Endodermal cell (in vitro differentiated cells): ENCODE measurements around the gene MSANTD4. TPM values are rescaled to one million over a fixed set of nuclear protein-coding genes. Genes with fewer than 3 reads are reported as not detected.

Experiments used
- DNase-seq: peaks from one replicate; pipeline ENCODE4 v3.0.0-alpha.2; 2017
- H3K27ac ChIP-seq: 2 replicates; pipeline ENCODE4 v1.5.1; 2013; ENCODE audit warnings: mild to moderate bottlenecking, low read depth, low read length, moderate library complexity
- H3K27me3 ChIP-seq: 2 replicates; pipeline ENCODE4 v1.6.1; 2013; ENCODE audit warnings: mild to moderate bottlenecking, low read length, moderate library complexity; ENCODE audit not compliant: insufficient read depth, control insufficient read depth, poor library complexity, severe bottlenecking
- H3K36me3 ChIP-seq: 2 replicates; pipeline ENCODE4 v1.7.0; 2013; ENCODE audit warnings: mild to moderate bottlenecking, low read length, moderate library complexity; ENCODE audit not compliant: control insufficient read depth, insufficient read depth
- H3K4me1 ChIP-seq: one replicate; pipeline ENCODE4 v1.7.0; 2013; ENCODE audit warnings: low read length; ENCODE audit not compliant: control insufficient read depth, insufficient read depth
- H3K4me3 ChIP-seq: 2 replicates; pipeline ENCODE4 v1.5.1; 2013; ENCODE audit warnings: mild to moderate bottlenecking, low read length, moderate library complexity
- H3K9ac ChIP-seq: 2 replicates; pipeline ENCODE4 v1.6.1; 2013; ENCODE audit warnings: mild to moderate bottlenecking, low read length, moderate library complexity; ENCODE audit not compliant: poor library complexity, severe bottlenecking; ENCODE audit errors: extremely low read depth
- H3K9me3 ChIP-seq: 2 replicates; pipeline ENCODE4 v1.6.1; 2013; ENCODE audit warnings: mild to moderate bottlenecking, low read length, moderate library complexity; ENCODE audit not compliant: control insufficient read depth
- H3K27ac Mint-ChIP-seq: 2 replicates; pipeline ENCODE4 v1.8.0; 2020; ENCODE audit warnings: mixed read lengths
- H3K27me3 Mint-ChIP-seq: 2 replicates; pipeline ENCODE4 v1.8.0; 2021; ENCODE audit warnings: mild to moderate bottlenecking, mixed read lengths; ENCODE audit not compliant: insufficient read depth
- H3K36me3 Mint-ChIP-seq: 2 replicates; pipeline ENCODE4 v1.8.0; 2020; ENCODE audit warnings: low read depth, mixed read lengths
- H3K4me1 Mint-ChIP-seq: 2 replicates; pipeline ENCODE4 v1.8.0; 2020; ENCODE audit warnings: mixed read lengths
- H3K4me3 Mint-ChIP-seq: 2 replicates; pipeline ENCODE4 v1.8.0; 2020; ENCODE audit warnings: mild to moderate bottlenecking, moderate library complexity, mixed read lengths
- H3K9me3 Mint-ChIP-seq: 2 replicates; pipeline ENCODE4 v1.8.0; 2020; ENCODE audit warnings: mild to moderate bottlenecking, mixed read lengths
- WGBS, 2 experiments: methylation state at CpG; one replicate each; pipeline versions ENCODE4 v1.1.5 to v1.1.7; 2013; ENCODE audit warnings: missing lambda C conversion rate in 2 of 2, mixed read lengths in 1 of 2; ENCODE audit not compliant: insufficient coverage in 1 of 2, insufficient read length in 1 of 2; 5-methylcytosine and 5-hydroxymethylcytosine counted together
- long read RNA-seq, 4 experiments: library from polyadenylated mRNA in 2 of 4; library from RNA in 1 of 4; library from capped mRNA in 1 of 4; stranded (forward) in 3 of 4; unstranded in 1 of 4; transcript quantifications; one replicate each; pipeline ENCODE4 v2.0.0, GENCODE V29; 2020 to 2021; ENCODE audit warnings: inconsistent platforms in 1 of 4
- polyA plus RNA-seq, 2 experiments: library from polyadenylated mRNA; stranded (reverse); fragments of 50-300 nt; gene quantifications; one replicate each; pipeline ENCODE4 v1.2.3, GENCODE V29; 2013
- total RNA-seq, 2 donors: library from RNA; stranded (reverse); fragmentation: NEBNext Ultra II Directional in 1 of 2; extraction: Animal tissue kit (Norgen Biotek cat#: 25700) in 1 of 2; gene quantifications; 2 replicates in 1 of 2; 3 replicates in 1 of 2; pipeline ENCODE4 v1.2.1, GENCODE V29; 2021
- TF ChIP-seq, protein P1 (sequence below): fragments of 200-600 bp; sonication (generic); conservative IDR thresholded peaks from 2 replicates; pipeline ENCODE4 v1.5.0; 2021; ENCODE audit warnings: antibody characterized with exemption, mild to moderate bottlenecking

The MSANTD4 gene
- total RNA-seq: 10 to 100 TPM; 17.2 to 19.8 TPM
- polyA plus RNA-seq (2013, experiment 1 of 2): 30.9 TPM
- 27.6 TPM for polyA plus RNA-seq (2013, experiment 2 of 2)
- long read RNA-seq, experiment 1, full-length matches to known transcripts: 2 of 8 reads
- long read RNA-seq, experiment 1, partial matches to known transcripts: 3 of 8 reads
- long read RNA-seq, experiment 1, other reads (novel, unspliced or antisense): 3 of 8 reads
- long read RNA-seq, experiment 2, full-length matches to known transcripts: 11 of 35 reads
- long read RNA-seq, experiment 2, partial matches to known transcripts: 5 of 35 reads
- long read RNA-seq, experiment 2, other reads (novel, unspliced or antisense): 19 of 35 reads
- long read RNA-seq, experiment 3, full-length matches to known transcripts: 9 of 32 reads
- long read RNA-seq, experiment 3, partial matches to known transcripts: 6 of 32 reads
- long read RNA-seq, experiment 3, other reads (novel, unspliced or antisense): 17 of 32 reads
- long read RNA-seq, experiment 4, transcript MSANTD4-204 (3 exons, 948 nt): major isoform, 10 of 23 reads
- long read RNA-seq, experiment 4, partial matches to known transcripts: 7 of 23 reads
- long read RNA-seq, experiment 4, other reads (novel, unspliced or antisense): 5 of 23 reads

DNA sequence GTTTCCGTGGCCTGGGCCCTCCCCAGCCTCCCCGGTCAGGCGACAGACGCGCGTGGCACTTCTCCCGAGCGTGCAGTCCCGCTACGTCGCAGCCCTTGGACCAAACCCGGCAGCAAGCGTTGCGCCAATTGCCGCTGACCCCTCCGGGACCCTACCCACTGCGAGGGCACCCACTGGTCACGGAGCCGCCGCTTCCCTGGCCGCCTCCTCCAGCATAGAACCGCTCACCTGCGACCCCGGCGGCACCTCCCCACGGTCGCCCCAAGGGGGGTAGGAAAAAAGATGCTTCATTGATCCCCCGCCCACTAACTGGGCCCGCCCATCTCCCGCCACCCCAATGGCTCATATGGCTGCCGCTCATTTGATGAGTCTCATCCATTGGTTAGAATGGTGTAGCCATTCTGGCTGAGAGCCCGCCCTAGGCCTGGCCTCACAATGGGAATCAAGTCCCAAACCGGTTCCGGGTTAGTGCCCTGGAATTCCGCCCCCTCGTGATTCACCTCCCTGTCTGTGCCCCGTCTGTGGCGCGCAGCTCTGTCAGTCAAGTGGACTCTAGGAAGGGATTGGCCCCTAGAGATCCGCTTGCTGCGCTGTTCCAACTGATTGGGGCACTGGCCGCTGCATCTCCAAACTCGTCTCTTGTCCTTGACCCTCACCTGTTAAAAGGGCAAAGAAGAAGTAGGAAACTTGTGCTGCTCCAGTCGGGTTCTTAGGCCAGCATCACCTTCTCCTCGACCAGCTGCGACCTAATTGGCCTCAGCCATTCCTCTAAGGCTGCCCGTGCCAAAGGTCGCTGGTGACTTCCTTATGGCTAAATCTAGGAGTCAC lies at the start of gene MSANTD4:
TSS of gene MSANTD4 (minus strand) at position 274 of the 828 bp plus-strand sequence. CDS start 11,323 bp downstream, outside the sequence.
- H3K4me1 ChIP-seq: no peaks in the 10 kb centered on the region
- no peaks in the 10 kb centered on the region for H3K27me3 ChIP-seq
- DNase-seq: peak; percentile 100
- no peaks in the 10 kb centered on the region for H3K36me3 ChIP-seq
- Mint-ChIP-seq H3K9me3 (peaks cover 12% of the 10 kb centered on the region), H3K4me3 (peak within 1 kb of the TSS; percentile 92), H3K36me3 (peaks cover 4% of the 10 kb centered on the region), H3K27ac (peak within 1 kb of the TSS; percentile 95), H3K27me3 (no peaks in the 10 kb centered on the region), H3K4me1 (peaks cover 16% of the 10 kb centered on the region)
- WGBS, 2 experiments: 1 to 3% methylated on average over 16 to 48 of the region's 48 CpGs
- TF ChIP-seq, protein P1, sequence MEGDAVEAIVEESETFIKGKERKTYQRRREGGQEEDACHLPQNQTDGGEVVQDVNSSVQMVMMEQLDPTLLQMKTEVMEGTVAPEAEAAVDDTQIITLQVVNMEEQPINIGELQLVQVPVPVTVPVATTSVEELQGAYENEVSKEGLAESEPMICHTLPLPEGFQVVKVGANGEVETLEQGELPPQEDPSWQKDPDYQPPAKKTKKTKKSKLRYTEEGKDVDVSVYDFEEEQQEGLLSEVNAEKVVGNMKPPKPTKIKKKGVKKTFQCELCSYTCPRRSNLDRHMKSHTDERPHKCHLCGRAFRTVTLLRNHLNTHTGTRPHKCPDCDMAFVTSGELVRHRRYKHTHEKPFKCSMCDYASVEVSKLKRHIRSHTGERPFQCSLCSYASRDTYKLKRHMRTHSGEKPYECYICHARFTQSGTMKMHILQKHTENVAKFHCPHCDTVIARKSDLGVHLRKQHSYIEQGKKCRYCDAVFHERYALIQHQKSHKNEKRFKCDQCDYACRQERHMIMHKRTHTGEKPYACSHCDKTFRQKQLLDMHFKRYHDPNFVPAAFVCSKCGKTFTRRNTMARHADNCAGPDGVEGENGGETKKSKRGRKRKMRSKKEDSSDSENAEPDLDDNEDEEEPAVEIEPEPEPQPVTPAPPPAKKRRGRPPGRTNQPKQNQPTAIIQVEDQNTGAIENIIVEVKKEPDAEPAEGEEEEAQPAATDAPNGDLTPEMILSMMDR: peak; percentile 9
- peak within 1 kb of the TSS; percentile 91 for H3K4me3 ChIP-seq
- peak within 1 kb of the TSS; percentile 65 for H3K27ac ChIP-seq
- no peaks in the 10 kb centered on the region for H3K9me3 ChIP-seq
- peak within 1 kb of the TSS; percentile 61 for H3K9ac ChIP-seq

GRCh38 chr11:106070606-106071005 lies 48.6 kb upstream of the MSANTD4 start:
- H3K9ac ChIP-seq: no peak overlapping the region
- H3K36me3 ChIP-seq: no peaks in the 10 kb centered on the region
- no peaks in the 10 kb centered on the region for H3K9me3 ChIP-seq
- Mint-ChIP-seq H3K9me3 (no peaks in the 10 kb centered on the region), H3K4me3 (no peak overlapping the region), H3K27ac (no peak overlapping the region), H3K4me1 (peaks cover 2% of the 10 kb centered on the region), H3K36me3 (no peaks in the 10 kb centered on the region), H3K27me3 (no peaks in the 10 kb centered on the region)
- H3K27me3 ChIP-seq: no peaks in the 10 kb centered on the region
- no peak for DNase-seq
- TF ChIP-seq, protein P1: no peak
- no peak overlapping the region for H3K27ac ChIP-seq
- H3K4me1 ChIP-seq: no peaks in the 10 kb centered on the region
- WGBS, 2 experiments: 100% methylated on average over 2 of the region's 3 CpGs; no CpG with 5 or more reads in 1 of the 2 experiments
- no peak overlapping the region for H3K4me3 ChIP-seq

DNA sequence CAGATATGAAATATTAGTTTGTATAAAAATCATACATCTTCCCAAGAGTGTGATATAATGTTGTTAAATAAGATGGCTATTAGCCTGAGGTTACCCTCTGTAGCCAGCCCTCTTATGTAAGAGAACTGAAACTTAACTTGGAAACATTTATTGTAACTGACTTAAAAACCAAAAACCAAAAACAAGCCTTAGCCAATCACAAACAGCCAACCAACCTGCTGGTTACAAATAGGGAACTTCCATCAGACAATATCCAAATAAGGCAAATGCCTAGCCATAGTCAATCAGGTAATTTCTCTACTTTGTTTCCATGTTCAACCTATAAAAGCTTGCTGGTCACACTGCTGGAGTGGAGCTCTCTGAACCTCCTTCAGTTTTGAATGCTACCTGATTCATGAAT lies 41.0 kb upstream of the MSANTD4 start:
- Histone ChIP-seq H3K36me3 (no peaks in the 10 kb centered on the region), H3K9ac (no peak overlapping the region), H3K9me3 (no peaks in the 10 kb centered on the region), H3K27ac (no peak overlapping the region), H3K27me3 (no peaks in the 10 kb centered on the region), H3K4me1 (no peaks in the 10 kb centered on the region), H3K4me3 (no peak overlapping the region)
- no peak for DNase-seq
- TF ChIP-seq, protein P1: no peak
- Mint-ChIP-seq H3K27me3 (no peaks in the 10 kb centered on the region), H3K36me3 (peaks cover 4% of the 10 kb centered on the region), H3K27ac (no peak overlapping the region), H3K4me3 (no peak overlapping the region), H3K4me1 (no peaks in the 10 kb centered on the region), H3K9me3 (no peaks in the 10 kb centered on the region)
